Neutrophil (primary cell): ENCODE measurements around the gene LMCD1.

Experiments used
- H3K27ac ChIP-seq: fragments of 200-600 bp; sonication (generic); 2 replicates; pipeline ENCODE4 v1.5.1; 2016; ENCODE audit warnings: mild to moderate bottlenecking, moderate library complexity
- H3K27me3 ChIP-seq: fragments of 200-600 bp; sonication (generic); 2 replicates; pipeline ENCODE4 v1.6.0; 2016; ENCODE audit warnings: mild to moderate bottlenecking
- H3K36me3 ChIP-seq: fragments of 200-600 bp; sonication (generic); 2 replicates; pipeline ENCODE4 v1.5.1; 2017
- H3K4me1 ChIP-seq, 2 experiments: fragments of 200-600 bp in 1 of 2; sonication (generic) in 1 of 2; 1 replicate in 1 of 2; 2 replicates in 1 of 2; pipeline versions ENCODE4 v1.5.1 to v1.6.1; 2013 to 2016; ENCODE audit warnings: low read depth in 1 of 2, low read length in 1 of 2, mild to moderate bottlenecking in 1 of 2, moderate library complexity in 1 of 2; ENCODE audit not compliant: control insufficient read depth in 1 of 2, insufficient read depth in 1 of 2
- H3K4me3 ChIP-seq, 2 experiments: fragments of 200-600 bp in 1 of 2; sonication (generic) in 1 of 2; 1 replicate in 1 of 2; 2 replicates in 1 of 2; pipeline ENCODE4 v1.5.1; 2013 to 2016; ENCODE audit warnings: low read depth in 1 of 2, low read length in 1 of 2, mild to moderate bottlenecking in 1 of 2, moderate library complexity in 1 of 2
- H3K9me3 ChIP-seq: fragments of 200-600 bp; sonication (generic); 2 replicates; pipeline ENCODE4 v1.5.1; 2016
- CTCF ChIP-seq: fragments of 200-600 bp; sonication (generic); IDR thresholded peaks from 2 replicates; pipeline ENCODE4 v1.5.1; 2016; ENCODE audit warnings: antibody characterized with exemption

LMCD1 gene

GRCh38 chr3:8519774-8520448, 18.3 kb downstream of the LMCD1 start:
- no peak for TF ChIP-seq CTCF
- no peak overlapping the region for H3K4me3 ChIP-seq
- H3K4me1 ChIP-seq, result no peaks in the 10 kb centered on the region
- H3K36me3 ChIP-seq, result no peaks in the 10 kb centered on the region
- H3K27ac ChIP-seq, result no peak overlapping the region
- H3K9me3 ChIP-seq, result no peaks in the 10 kb centered on the region
- no peaks in the 10 kb centered on the region for H3K27me3 ChIP-seq

GRCh38 chr3:8520816-8521403, 19.3 kb downstream of the LMCD1 start:
- Histone ChIP-seq H3K9me3 (no peaks in the 10 kb centered on the region), H3K4me1 (no peaks in the 10 kb centered on the region), H3K4me3 (no peak overlapping the region), H3K27ac (no peak overlapping the region), H3K27me3 (no peaks in the 10 kb centered on the region), H3K36me3 (no peaks in the 10 kb centered on the region)
- TF ChIP-seq CTCF, result no peak

- Histone ChIP-seq H3K27ac (no peak overlapping the region), H3K36me3 (no peaks in the 10 kb centered on the region), H3K9me3 (no peaks in the 10 kb centered on the region), H3K4me3 (no peak overlapping the region), H3K27me3 (no peaks in the 10 kb centered on the region), H3K4me1 (no peaks in the 10 kb centered on the region)
- no peak for TF ChIP-seq CTCF
These were observed 21.4 kb downstream of the LMCD1 start for GRCh38 chr3:8523041-8523440.

GRCh38 chr3:8524249-8524648, 22.6 kb downstream of the LMCD1 start:
- Histone ChIP-seq H3K4me3 (no peak overlapping the region), H3K4me1 (no peaks in the 10 kb centered on the region), H3K27ac (no peak overlapping the region), H3K36me3 (no peaks in the 10 kb centered on the region), H3K27me3 (no peaks in the 10 kb centered on the region), H3K9me3 (no peaks in the 10 kb centered on the region)
- no peak for TF ChIP-seq CTCF

GRCh38 chr3:8524656-8525399, 23.2 kb downstream of the LMCD1 start:
- no peaks in the 10 kb centered on the region for H3K9me3 ChIP-seq
- no peaks in the 10 kb centered on the region for H3K4me1 ChIP-seq
- TF ChIP-seq CTCF, result no peak
- H3K27ac ChIP-seq, result no peak overlapping the region
- H3K36me3 ChIP-seq, result no peaks in the 10 kb centered on the region
- H3K4me3 ChIP-seq, result no peak overlapping the region
- no peaks in the 10 kb centered on the region for H3K27me3 ChIP-seq
